ENCODE data around the gene TOP3B. TPM values are rescaled to one million over a fixed set of nuclear protein-coding genes. Genes with fewer than 3 reads are reported as not detected.

TOP3B gene
- total RNA-seq, 1 donor from 2014 or later = 54.3 TPM

Other genes starting within 250 kb of the TOP3B start
- gene YPEL1, start 247.0 kb downstream of the TOP3B start, total RNA-seq = 7.3 and 7.9 TPM in 2 replicates
- 118 and 120 TPM in 2 replicates for gene MAPK1, start 115.1 kb downstream of the TOP3B start, total RNA-seq
- 18.8 and 23.2 TPM in 2 replicates for gene PPM1F, start 29.9 kb downstream of the TOP3B start, total RNA-seq

Measured in T-helper 1 cell treated with Interleukin-12 subunit alpha and Interleukin-12 subunit beta and Interleukin-4 antibody, amounts not matched to agents 30 ng/mL and 1 ng/mL, for 36 hours (primary cell).